Measurements from ENCODE around the gene MDM2. TPM values are rescaled to one million over a fixed set of nuclear protein-coding genes. Genes with fewer than 3 reads are reported as not detected.

The MDM2 gene
- total RNA-seq, 2 experiments from 2014 or later = 156 to 169 TPM

DNA sequence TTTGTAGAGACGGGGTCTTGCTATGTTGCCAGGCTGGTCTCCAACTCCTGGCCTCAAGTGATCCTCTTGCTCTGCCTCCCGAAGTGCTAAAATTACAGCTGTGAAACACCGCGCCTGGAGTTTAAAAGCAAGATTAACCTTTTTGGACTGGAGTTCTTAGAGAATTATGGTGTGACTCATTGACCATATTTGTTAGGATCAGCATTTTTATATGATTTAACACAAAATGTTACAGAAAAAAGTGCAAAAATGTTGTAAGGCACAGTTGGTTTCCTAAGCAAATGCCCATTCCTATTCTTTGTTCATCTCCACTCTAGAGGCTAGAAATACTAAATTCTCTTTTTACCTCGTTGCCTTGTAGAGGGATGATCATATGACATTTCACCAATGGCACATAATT lies 34.4 kb upstream of the MDM2 start:
- Mint-ChIP-seq H3K36me3 (peaks cover 14% of the 10 kb centered on the region), H3K27ac (no peak overlapping the region), H3K27me3 (no peaks in the 10 kb centered on the region), H3K4me1 (peaks cover 13% of the 10 kb centered on the region), H3K9me3 (no peaks in the 10 kb centered on the region), H3K4me3 (no peak overlapping the region)
- DNase-seq (no peak), ATAC-seq (ENCODE audit: low read depth) (no peak)
- POLR2A ChIA-PET = no interaction called here

DNA sequence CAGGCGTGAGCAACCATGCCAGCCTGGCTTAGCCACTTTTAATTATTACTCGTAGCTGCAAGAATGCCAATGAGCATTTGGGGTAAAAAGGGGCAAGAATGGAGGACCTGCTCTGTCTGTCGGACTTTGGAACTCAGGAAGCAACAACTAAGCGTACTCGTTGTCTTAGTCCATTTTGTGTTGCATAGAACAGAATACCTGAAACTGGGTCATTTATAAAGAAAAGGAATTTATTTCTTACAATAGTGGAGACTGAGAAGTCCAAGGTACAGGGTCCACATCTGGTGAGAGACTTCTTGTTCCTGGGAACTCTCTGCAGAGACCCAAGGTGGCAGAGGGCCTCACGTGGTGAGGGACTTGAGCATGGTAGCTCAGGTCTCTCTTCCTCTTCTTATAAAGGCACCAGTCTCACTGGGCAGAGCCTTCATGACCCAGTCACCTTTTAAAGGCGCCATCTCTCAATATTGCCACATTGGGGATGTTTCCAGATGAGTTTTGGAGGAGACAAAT lies 32.8 kb upstream of the MDM2 start:
- no peak for DNase-seq
- Mint-ChIP-seq H3K27ac (no peak overlapping the region), H3K4me1 (peaks cover 13% of the 10 kb centered on the region), H3K4me3 (no peak overlapping the region), H3K9me3 (peaks cover 1% of the 10 kb centered on the region), H3K27me3 (no peaks in the 10 kb centered on the region), H3K36me3 (peaks cover 12% of the 10 kb centered on the region)
- no peak for ATAC-seq (ENCODE audit: low read depth)
- POLR2A ChIA-PET = no interaction called here

DNA sequence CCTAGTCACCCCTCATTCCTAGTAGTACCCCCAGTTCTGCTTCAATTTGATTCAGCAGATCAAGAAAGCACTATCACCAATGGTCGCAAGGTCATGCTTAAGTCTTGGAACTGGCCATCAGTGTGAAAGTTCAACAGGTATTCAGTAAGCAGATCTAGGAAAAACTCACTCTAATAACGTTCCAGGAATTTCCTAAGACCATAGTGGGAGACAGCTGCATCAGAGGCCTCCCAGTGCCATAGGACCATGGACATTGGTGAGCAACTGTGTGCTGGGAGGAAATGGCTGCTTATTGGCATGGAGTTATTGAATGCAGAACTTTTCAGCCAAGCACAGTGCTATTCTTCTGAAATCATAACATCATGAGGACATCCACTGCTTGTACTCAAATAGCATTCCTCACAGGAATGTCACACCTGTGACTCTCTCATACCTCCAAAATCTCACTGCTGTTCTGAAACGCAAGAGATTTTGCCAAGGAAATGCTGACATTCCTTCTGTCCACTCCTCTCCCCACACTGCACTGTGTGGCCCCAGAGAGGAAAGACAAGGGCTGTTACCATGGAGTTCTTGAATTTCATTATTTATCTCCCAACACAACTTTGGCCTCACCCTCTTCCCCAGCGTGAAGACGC lies 30.9 kb upstream of the MDM2 start:
- H3K4me1 Mint-ChIP-seq = peaks cover 13% of the 10 kb centered on the region
- H3K36me3 Mint-ChIP-seq = peaks cover 7% of the 10 kb centered on the region
- ATAC-seq (ENCODE audit: low read depth) (no peak), DNase-seq (no peak)
- no peak overlapping the region for H3K4me3 Mint-ChIP-seq
- peaks cover 1% of the 10 kb centered on the region for H3K9me3 Mint-ChIP-seq
- POLR2A ChIA-PET = no interaction called here
- no peaks in the 10 kb centered on the region for H3K27me3 Mint-ChIP-seq
- H3K27ac Mint-ChIP-seq = no peak overlapping the region

DNA sequence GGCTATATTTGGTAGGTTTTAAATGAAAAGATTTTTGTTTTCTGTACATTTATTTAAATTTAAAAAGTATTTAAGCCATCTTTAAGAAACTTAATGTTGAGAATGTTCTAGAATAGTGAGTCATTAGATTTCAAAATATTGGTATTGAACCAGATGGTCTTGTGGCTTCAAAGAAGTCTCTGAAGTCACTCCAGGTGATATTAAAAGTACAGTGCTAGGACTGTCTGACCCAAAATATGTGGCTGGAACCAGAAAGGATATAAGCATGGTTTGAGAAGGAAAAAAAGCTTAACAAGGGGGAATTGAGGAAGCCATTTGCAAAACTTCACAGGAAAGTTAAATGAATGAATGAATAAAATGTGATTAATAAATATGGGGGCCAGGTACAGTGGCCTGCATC lies 28.7 kb upstream of the MDM2 start:
- no peaks in the 10 kb centered on the region for H3K4me1 Mint-ChIP-seq
- peaks cover 4% of the 10 kb centered on the region for H3K36me3 Mint-ChIP-seq
- H3K27me3 Mint-ChIP-seq = no peaks in the 10 kb centered on the region
- H3K9me3 Mint-ChIP-seq = peaks cover 1% of the 10 kb centered on the region
- DNase-seq = no peak
- ATAC-seq (ENCODE audit: low read depth) = no peak
- POLR2A ChIA-PET = interaction anchor here (1.2 kb wide), 1 partner anchor 13 kb away, joined by 3 read pairs; no protein-coding TSS in a partner anchor
- no peak overlapping the region for H3K4me3 Mint-ChIP-seq
- no peak overlapping the region for H3K27ac Mint-ChIP-seq

DNA sequence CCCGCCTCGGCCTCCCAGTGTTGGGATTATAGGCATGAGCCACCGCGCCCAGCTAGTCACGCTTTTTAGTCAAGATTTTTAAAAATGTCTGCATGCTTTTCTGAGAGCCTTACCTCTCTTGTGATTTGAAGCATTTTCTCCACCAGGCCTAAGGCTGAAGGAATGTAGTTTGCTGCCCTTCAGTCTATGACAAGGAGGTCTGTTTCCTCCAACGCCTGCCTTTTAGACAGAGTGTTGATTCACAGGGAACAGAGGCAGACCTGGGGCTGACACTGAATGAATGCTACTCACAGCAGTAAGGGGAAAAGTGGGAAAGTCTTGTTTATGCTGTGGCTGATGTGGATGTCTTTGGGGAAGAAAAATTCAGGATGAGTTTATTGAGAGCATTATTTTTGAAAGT lies 27.2 kb upstream of the MDM2 start:
- no peak overlapping the region for H3K4me3 Mint-ChIP-seq
- peaks cover 1% of the 10 kb centered on the region for H3K9me3 Mint-ChIP-seq
- DNase-seq = no peak
- H3K36me3 Mint-ChIP-seq = peaks cover 4% of the 10 kb centered on the region
- ATAC-seq (ENCODE audit: low read depth) = no peak
- no peak overlapping the region for H3K27ac Mint-ChIP-seq
- H3K27me3 Mint-ChIP-seq = no peaks in the 10 kb centered on the region
- H3K4me1 Mint-ChIP-seq = no peaks in the 10 kb centered on the region
- POLR2A ChIA-PET = no interaction called here

DNA sequence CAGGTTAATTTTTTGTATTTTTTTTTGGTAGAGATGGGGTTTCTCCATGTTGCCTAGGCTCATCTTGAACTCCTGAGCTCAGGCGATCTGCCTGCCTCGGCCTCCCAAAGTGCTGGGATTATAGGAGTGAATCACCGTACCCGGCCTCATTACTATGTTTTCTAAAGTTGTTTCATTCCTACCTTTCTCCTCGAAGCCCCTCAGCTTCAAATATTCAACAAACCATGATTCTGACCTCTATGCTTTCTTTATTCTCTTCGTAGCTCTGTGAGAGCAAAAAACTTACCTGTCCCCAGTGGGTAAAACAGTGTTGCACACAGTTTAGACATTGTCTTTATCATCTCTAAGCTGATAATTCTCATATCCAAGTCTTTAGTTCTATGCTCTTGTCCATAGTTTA lies 26.2 kb upstream of the MDM2 start:
- DNase-seq = no peak
- Mint-ChIP-seq H3K9me3 (peaks cover 1% of the 10 kb centered on the region), H3K27me3 (no peaks in the 10 kb centered on the region), H3K36me3 (peaks cover 3% of the 10 kb centered on the region), H3K4me1 (no peaks in the 10 kb centered on the region), H3K27ac (no peak overlapping the region), H3K4me3 (no peak overlapping the region)
- ATAC-seq (ENCODE audit: low read depth) = no peak
- POLR2A ChIA-PET = no interaction called here

DNA sequence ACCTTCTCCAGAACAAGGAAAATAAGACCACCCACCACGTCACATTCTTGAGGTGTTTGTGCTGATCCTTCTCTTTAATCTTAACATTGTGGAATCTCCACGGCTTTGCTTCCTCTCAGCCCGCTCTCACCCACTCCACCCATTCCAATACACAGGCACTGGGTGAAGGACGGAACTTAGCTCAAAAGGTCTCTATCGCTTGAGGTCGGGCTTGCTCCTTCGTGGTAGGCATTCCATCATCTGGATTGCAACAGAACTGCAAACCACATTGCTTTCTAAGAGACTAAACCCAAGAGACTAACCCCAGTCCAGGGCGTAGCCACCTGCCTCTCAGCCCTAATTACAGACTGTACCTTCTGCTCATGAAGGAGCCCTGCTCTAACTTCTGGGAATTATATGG lies 24.0 kb upstream of the MDM2 start:
- Mint-ChIP-seq H3K27me3 (no peaks in the 10 kb centered on the region), H3K4me3 (no peak overlapping the region), H3K9me3 (peaks cover 1% of the 10 kb centered on the region), H3K27ac (no peak overlapping the region), H3K36me3 (peaks cover 2% of the 10 kb centered on the region), H3K4me1 (peaks cover 5% of the 10 kb centered on the region)
- ATAC-seq (ENCODE audit: low read depth) = no peak
- DNase-seq = no peak
- POLR2A ChIA-PET = no interaction called here

DNA sequence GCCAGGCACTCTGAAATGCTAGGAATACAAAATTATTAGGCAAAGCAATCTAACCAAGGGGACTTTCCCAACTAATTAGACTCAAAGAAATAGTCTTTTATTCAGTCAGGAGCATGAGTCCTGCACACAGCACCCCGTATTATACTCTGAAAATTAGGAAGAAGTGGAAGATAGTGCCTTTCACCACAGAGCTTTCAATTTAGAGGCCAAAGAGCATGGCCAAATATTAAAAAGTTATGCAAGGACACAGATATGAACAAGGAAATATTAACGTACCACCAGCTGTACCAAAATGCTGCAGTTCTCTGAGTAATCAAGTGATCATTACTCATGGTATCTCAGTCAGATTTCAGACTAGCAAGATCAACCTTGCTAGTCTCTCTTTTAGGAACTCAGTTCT lies 22.6 kb upstream of the MDM2 start:
- POLR2A ChIA-PET = no interaction called here
- DNase-seq = no peak
- no peak for ATAC-seq (ENCODE audit: low read depth)
- H3K9me3 Mint-ChIP-seq = no peaks in the 10 kb centered on the region
- H3K36me3 Mint-ChIP-seq = no peaks in the 10 kb centered on the region
- no peaks in the 10 kb centered on the region for H3K27me3 Mint-ChIP-seq
- peaks cover 5% of the 10 kb centered on the region for H3K4me1 Mint-ChIP-seq
- no peak overlapping the region for H3K4me3 Mint-ChIP-seq
- no peak overlapping the region for H3K27ac Mint-ChIP-seq

DNA sequence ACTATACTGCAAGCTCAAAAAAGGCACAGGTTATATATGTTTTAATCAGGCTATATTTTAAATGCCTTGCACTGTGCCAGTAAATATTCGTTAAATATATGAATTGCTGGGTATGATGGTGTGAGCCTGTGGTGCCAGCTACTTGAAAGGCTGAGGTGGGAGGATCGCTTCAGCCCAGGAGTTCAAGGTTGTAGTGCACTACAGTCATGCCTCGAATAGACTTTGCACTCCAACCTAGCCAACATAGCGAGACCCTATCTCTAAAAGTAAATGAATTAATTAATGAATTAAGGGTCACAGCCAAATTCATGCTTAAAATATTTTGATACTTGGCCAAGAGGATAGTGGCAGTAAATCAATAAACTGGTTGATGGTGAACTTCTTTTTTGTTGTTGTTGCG lies 22.2 kb upstream of the MDM2 start:
- Mint-ChIP-seq H3K9me3 (no peaks in the 10 kb centered on the region), H3K36me3 (no peaks in the 10 kb centered on the region), H3K27me3 (no peaks in the 10 kb centered on the region), H3K27ac (no peak overlapping the region), H3K4me3 (no peak overlapping the region), H3K4me1 (peaks cover 5% of the 10 kb centered on the region)
- ATAC-seq (ENCODE audit: low read depth) = no peak
- DNase-seq = no peak
- POLR2A ChIA-PET = no interaction called here

DNA sequence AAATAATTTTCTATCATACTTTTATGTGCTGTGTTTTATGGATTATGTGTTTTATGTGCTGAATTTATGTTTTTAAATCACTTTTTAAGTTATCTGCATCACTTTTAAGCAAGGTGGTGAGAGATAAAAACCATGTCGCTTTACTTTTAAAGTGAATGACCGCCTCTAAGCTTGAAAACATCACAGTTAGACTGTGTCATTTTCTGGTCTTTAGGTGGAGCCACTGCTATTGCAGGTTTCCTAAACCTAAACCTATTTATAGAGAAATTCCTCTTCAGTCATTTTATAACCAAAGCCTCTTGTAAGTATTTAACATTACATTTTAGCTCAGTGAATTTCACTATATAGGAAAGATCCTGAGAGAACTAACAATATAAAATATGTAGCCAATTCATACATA lies 21.0 kb upstream of the MDM2 start:
- POLR2A ChIA-PET = no interaction called here
- Mint-ChIP-seq H3K27ac (no peak overlapping the region), H3K27me3 (no peaks in the 10 kb centered on the region), H3K4me1 (peaks cover 5% of the 10 kb centered on the region), H3K36me3 (no peaks in the 10 kb centered on the region), H3K9me3 (no peaks in the 10 kb centered on the region), H3K4me3 (no peak overlapping the region)
- DNase-seq (no peak), ATAC-seq (ENCODE audit: low read depth) (no peak)

DNA sequence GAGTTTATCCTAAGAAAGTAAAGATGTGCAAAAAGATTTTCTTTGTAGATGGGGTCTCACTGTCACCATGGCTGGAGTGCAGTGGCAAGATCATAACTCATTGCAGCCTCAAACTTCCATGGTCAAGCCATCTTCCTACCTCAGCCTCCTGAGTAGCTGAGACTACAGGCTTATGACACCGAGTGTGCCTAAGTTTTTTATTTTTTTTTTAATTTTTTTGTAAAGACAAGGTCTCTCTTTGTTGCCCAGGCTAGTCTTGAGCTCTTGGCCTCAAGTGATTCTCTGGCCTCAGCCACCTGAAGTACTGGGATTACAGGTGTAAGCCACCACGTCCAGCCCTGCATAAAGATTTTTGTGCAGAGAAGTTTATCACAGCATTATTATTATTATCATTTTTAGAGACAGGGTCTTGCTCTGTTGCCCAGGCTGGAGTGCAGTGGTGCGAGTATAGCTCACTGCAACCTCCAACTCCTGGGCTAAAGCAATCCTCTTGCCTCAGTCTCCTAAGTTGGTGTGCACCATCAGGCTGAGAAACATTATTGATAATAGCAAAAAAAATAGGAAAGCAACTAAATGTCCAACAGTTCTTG lies 19.3 kb upstream of the MDM2 start:
- H3K36me3 Mint-ChIP-seq = no peaks in the 10 kb centered on the region
- ATAC-seq (ENCODE audit: low read depth) (no peak), DNase-seq (no peak)
- no peak overlapping the region for H3K4me3 Mint-ChIP-seq
- peaks cover 6% of the 10 kb centered on the region for H3K4me1 Mint-ChIP-seq
- H3K27ac Mint-ChIP-seq = no peak overlapping the region
- POLR2A ChIA-PET = no interaction called here
- no peaks in the 10 kb centered on the region for H3K27me3 Mint-ChIP-seq
- no peaks in the 10 kb centered on the region for H3K9me3 Mint-ChIP-seq

DNA sequence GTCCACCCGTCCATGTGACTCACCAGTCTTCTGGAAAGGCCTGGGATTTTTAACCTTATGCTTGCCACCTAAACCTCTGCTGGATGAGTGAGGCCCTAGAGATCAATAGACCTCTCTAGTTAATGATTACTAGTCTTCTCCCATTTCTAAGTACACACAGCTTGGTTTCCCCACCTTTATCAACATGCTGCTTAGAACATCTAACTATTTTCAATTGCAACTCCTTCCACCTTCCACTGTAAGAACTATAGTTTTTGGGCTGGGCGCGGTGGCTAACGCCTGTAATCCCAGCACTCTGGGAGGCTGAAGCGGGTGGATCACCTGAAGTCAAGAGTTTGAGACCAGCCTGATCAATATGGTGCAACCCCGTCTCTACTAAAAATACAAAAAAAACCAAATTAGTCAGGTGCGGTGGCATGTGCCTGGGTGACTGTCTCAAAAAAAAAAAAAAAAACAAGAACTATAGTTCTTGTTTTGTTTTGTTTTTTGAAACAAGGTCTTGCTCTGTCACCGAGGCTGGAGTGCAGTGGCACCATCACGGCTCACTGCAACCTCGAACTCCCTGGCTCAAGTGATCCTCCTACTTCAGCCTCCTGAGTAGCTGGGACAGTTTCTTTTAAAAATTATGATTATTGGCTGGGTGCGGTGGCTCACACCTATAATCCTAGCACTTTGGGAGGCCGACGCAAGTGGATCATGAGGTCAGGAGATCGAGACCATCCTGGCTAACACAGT lies 18.7 kb upstream of the MDM2 start:
- no peaks in the 10 kb centered on the region for H3K9me3 Mint-ChIP-seq
- ATAC-seq (ENCODE audit: low read depth) = no peak
- H3K36me3 Mint-ChIP-seq = no peaks in the 10 kb centered on the region
- DNase-seq = no peak
- no peaks in the 10 kb centered on the region for H3K27me3 Mint-ChIP-seq
- no peak overlapping the region for H3K27ac Mint-ChIP-seq
- POLR2A ChIA-PET = no interaction called here
- H3K4me1 Mint-ChIP-seq = peaks cover 6% of the 10 kb centered on the region
- H3K4me3 Mint-ChIP-seq = no peak overlapping the region

DNA sequence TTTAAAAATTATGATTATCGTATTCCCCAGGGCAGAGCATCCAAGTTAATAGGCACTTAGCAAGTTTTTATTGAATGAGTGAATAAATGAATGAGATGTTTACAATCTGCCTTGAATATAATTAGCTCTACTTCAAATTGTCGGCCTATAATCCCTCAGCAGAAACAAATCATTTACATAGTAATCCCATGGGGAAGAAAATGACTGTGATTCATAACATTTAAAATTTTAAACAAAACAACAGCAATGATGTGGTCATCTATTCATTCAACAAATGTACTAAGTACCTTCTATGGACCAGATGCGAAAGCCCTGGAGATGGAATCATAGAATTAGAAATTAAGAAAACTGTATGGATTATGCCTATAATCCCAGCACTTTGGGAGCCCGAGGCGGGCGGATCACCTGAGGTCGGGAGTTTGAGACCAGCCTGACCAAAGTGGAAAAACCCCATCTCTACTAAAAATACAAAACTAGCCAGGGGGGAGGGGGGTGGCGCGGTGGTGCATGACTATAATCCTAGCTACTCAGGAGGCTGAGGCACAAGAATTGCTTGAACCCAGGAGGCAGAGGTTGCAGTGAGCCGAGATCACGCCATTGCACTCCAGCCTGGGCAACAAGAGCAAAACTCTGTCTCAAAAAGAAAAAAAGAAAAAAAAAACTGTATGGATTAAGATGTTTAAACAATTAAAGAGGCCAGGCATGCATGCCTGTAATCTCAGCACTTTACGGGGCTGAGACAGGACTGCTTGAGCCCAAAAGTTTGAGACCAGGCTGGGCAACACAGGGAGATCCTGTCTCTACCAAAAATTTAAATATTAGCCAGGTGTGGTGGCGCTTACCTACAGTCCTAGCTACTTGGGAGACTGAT lies 17.7 kb upstream of the MDM2 start:
- no peaks in the 10 kb centered on the region for H3K9me3 Mint-ChIP-seq
- H3K36me3 Mint-ChIP-seq = no peaks in the 10 kb centered on the region
- H3K27ac Mint-ChIP-seq = no peak overlapping the region
- no peaks in the 10 kb centered on the region for H3K27me3 Mint-ChIP-seq
- no peak overlapping the region for H3K4me3 Mint-ChIP-seq
- no peak for DNase-seq
- H3K4me1 Mint-ChIP-seq = peaks cover 6% of the 10 kb centered on the region
- POLR2A ChIA-PET = no interaction called here
- no peak for ATAC-seq (ENCODE audit: low read depth)

Data from activated naive CD8-positive, alpha-beta T cell treated with anti-CD3 and anti-CD28 coated beads, Interleukin-2, amount 10 ng/mL, durations not matched to agents 7 days and 5 days (primary cell).